Sigmoid colon (tissue), 4 donors: ENCODE data around the gene BPTF.

Experiments
- EP300 ChIP-seq, 4 donors: sonication (generic); formaldehyde crosslinking; IDR thresholded peaks; one replicate each; pipeline ENCODE4 v1.6.1; 2017; ENCODE audit warnings: antibody characterized with exemption in 4 of 4
- POLR2A ChIP-seq, 2 donors: fragments of 450-650 bp; IDR thresholded peaks; one replicate each; pipeline ENCODE4 v1.6.1; 2016; ENCODE audit warnings: antibody characterized with exemption in 2 of 2, mild to moderate bottlenecking in 2 of 2, moderate library complexity in 2 of 2
- TF ChIP-seq, protein P1 (sequence below), 4 experiments: fragments of 450-650 bp in 3 of 4; fragments of 200-600 bp in 1 of 4; IDR thresholded peaks; one replicate each; pipeline ENCODE4 v1.5.1; 2016 to 2019; ENCODE audit warnings: antibody characterized with exemption in 4 of 4, mild to moderate bottlenecking in 3 of 4, moderate library complexity in 2 of 4

DNA sequence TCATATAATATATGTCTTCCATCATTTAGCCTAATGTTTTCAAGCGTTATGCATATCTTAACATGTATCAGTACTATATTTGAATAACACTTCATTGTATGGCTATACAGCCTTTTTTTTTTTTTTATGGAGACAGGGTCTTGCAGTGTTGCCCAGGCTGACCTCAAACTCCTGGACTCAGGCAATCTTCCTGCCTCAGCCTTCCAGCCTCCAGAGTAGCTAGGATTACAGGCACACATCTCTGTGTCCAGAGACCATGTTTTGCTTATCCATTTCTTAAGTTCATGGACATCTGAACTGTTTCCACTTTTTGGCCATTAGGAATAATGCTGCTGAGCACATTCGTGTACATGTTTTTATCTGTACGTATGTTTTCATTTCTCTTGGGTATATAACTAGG, 7.8 kb downstream of the BPTF start:
- no peak for TF ChIP-seq EP300 (IDR thresholded peaks at IDR 0.05)
- TF ChIP-seq POLR2A (IDR thresholded peaks at IDR 0.05): no peak
- TF ChIP-seq, protein P1, sequence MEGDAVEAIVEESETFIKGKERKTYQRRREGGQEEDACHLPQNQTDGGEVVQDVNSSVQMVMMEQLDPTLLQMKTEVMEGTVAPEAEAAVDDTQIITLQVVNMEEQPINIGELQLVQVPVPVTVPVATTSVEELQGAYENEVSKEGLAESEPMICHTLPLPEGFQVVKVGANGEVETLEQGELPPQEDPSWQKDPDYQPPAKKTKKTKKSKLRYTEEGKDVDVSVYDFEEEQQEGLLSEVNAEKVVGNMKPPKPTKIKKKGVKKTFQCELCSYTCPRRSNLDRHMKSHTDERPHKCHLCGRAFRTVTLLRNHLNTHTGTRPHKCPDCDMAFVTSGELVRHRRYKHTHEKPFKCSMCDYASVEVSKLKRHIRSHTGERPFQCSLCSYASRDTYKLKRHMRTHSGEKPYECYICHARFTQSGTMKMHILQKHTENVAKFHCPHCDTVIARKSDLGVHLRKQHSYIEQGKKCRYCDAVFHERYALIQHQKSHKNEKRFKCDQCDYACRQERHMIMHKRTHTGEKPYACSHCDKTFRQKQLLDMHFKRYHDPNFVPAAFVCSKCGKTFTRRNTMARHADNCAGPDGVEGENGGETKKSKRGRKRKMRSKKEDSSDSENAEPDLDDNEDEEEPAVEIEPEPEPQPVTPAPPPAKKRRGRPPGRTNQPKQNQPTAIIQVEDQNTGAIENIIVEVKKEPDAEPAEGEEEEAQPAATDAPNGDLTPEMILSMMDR (IDR thresholded peaks at IDR 0.05): no peak
